HG02642 (cell line): ENCODE measurements around the gene KIF5C.

Experiments used
- ATAC-seq: cut with Tn5 transposase; IDR thresholded peaks from one replicate; pipeline ENCODE4 v1.9.1; 2021; ENCODE audit warnings: mild to moderate bottlenecking; ENCODE audit not compliant: unreplicated experiment, poor library complexity

KIF5C gene

GRCh38 chr2:148982282-148982681 lies 107.3 kb downstream of the KIF5C start:
- ATAC-seq: no peak

- ATAC-seq: no peak
These were observed 108.9 kb downstream of the KIF5C start for GRCh38 chr2:148983896-148984295.

- no peak for ATAC-seq
These were observed 109.4 kb downstream of the KIF5C start for GRCh38 chr2:148984449-148984848.

GRCh38 chr2:148987286-148987685 lies 112.3 kb downstream of the KIF5C start:
- ATAC-seq: no peak

- ATAC-seq: no peak
These were observed 113.3 kb downstream of the KIF5C start for GRCh38 chr2:148988337-148988736.

GRCh38 chr2:148989882-148990493 lies 115.0 kb downstream of the KIF5C start:
- peak; percentile 90 for ATAC-seq

- ATAC-seq: no peak
These were observed 115.9 kb downstream of the KIF5C start for GRCh38 chr2:148990968-148991367.

GRCh38 chr2:148992448-148992847 lies 117.4 kb downstream of the KIF5C start:
- ATAC-seq: no peak

- ATAC-seq: no peak
These were observed 118.3 kb downstream of the KIF5C start for GRCh38 chr2:148993351-148993750.

- no peak for ATAC-seq
These were observed 119.3 kb downstream of the KIF5C start for GRCh38 chr2:148994341-148994740.

GRCh38 chr2:148996805-148997204 lies 121.8 kb downstream of the KIF5C start:
- no peak for ATAC-seq

- ATAC-seq: no peak
These were observed 123.3 kb downstream of the KIF5C start for GRCh38 chr2:148998165-148998830.

- no peak for ATAC-seq
These were observed 123.8 kb downstream of the KIF5C start for GRCh38 chr2:148998831-148999200.

GRCh38 chr2:148999451-148999921 lies 124.5 kb downstream of the KIF5C start:
- ATAC-seq: no peak

- no peak for ATAC-seq
These were observed 125.3 kb downstream of the KIF5C start for GRCh38 chr2:149000158-149000938.

- ATAC-seq: no peak
These were observed 126.5 kb downstream of the KIF5C start for GRCh38 chr2:149001496-149001895.

GRCh38 chr2:149002378-149002890 lies 127.4 kb downstream of the KIF5C start:
- no peak for ATAC-seq

- no peak for ATAC-seq
These were observed 128.1 kb downstream of the KIF5C start for GRCh38 chr2:149002891-149003740.

- ATAC-seq: no peak
These were observed 129.8 kb downstream of the KIF5C start for GRCh38 chr2:149004836-149005235.

- ATAC-seq: no peak
These were observed 130.5 kb downstream of the KIF5C start for GRCh38 chr2:149005471-149006077.
